Mesendoderm (in vitro differentiated cells): ENCODE data around the gene RAPGEF3.

Experiments used
- DNase-seq: peaks from one replicate; pipeline ENCODE4 v3.0.0; 2013
- H2AK5ac ChIP-seq: 2 replicates; pipeline ENCODE4 v1.6.1; 2013; ENCODE audit warnings: low read length, inconsistent platforms
- H2BK120ac ChIP-seq: 2 replicates; pipeline ENCODE4 v1.6.1; 2013; ENCODE audit warnings: low read depth, mild to moderate bottlenecking, low read length, moderate library complexity, mixed read lengths
- H2BK15ac ChIP-seq: replicated peaks from 2 replicates; pipeline ENCODE4 v1.6.1; 2013; ENCODE audit warnings: low read depth, mild to moderate bottlenecking, moderate library complexity
- H2BK5ac ChIP-seq: 2 replicates; pipeline ENCODE4 v1.6.1; 2013; ENCODE audit warnings: low read length, inconsistent platforms
- H3K18ac ChIP-seq: 2 replicates; pipeline ENCODE4 v1.6.1; 2013; ENCODE audit warnings: mild to moderate bottlenecking, low read length, mixed read lengths
- H3K23ac ChIP-seq: one replicate; pipeline ENCODE4 v1.6.1; 2013; ENCODE audit warnings: low read length
- H3K27ac ChIP-seq: 2 replicates; pipeline ENCODE4 v1.5.1; 2013; ENCODE audit warnings: low read depth, mild to moderate bottlenecking, inconsistent platforms, low read length, moderate library complexity
- H3K27me3 ChIP-seq: 2 replicates; pipeline ENCODE4 v1.6.1; 2013; ENCODE audit warnings: low read length, control low read depth, mild to moderate bottlenecking, inconsistent platforms; ENCODE audit not compliant: insufficient read depth, poor library complexity
- H3K36me3 ChIP-seq: 2 replicates; pipeline ENCODE4 v1.6.1; 2013; ENCODE audit warnings: low read length, inconsistent platforms; ENCODE audit not compliant: control insufficient read depth, insufficient read depth
- H3K4ac ChIP-seq: one replicate; pipeline ENCODE4 v1.6.1; 2013; ENCODE audit warnings: low read depth, mild to moderate bottlenecking, low read length, moderate library complexity
- H3K4me1 ChIP-seq: 2 replicates; pipeline ENCODE4 v1.6.1; 2013; ENCODE audit warnings: low read depth, low read length, inconsistent platforms; ENCODE audit not compliant: control insufficient read depth
- H3K4me2 ChIP-seq: 2 replicates; pipeline ENCODE4 v1.6.1; 2013; ENCODE audit warnings: low read length
- H3K4me3 ChIP-seq: 2 replicates; pipeline ENCODE4 v1.5.1; 2013; ENCODE audit warnings: mild to moderate bottlenecking, low read length
- H3K56ac ChIP-seq: one replicate; pipeline ENCODE4 v1.6.1; 2013; ENCODE audit warnings: low read length
- H3K79me1 ChIP-seq: 2 replicates; pipeline ENCODE4 v1.6.1; 2013; ENCODE audit warnings: low read length, inconsistent platforms
- H3K79me2 ChIP-seq: 2 replicates; pipeline ENCODE4 v1.6.1; 2013; ENCODE audit warnings: mild to moderate bottlenecking, low read length; ENCODE audit not compliant: control insufficient read depth, insufficient read depth
- H3K9ac ChIP-seq: 2 replicates; pipeline ENCODE4 v1.6.1; 2013; ENCODE audit warnings: low read length, inconsistent platforms
- H4K5ac ChIP-seq: one replicate; pipeline ENCODE4 v1.6.1; 2013; ENCODE audit warnings: low read length
- H4K8ac ChIP-seq: one replicate; pipeline ENCODE4 v1.6.1; 2013; ENCODE audit warnings: low read depth, mild to moderate bottlenecking, control low read depth, low read length, moderate library complexity
- WGBS: extraction: QIAGEN DNeasy Blood & Tissue Kit; methylation state at CpG from one replicate; pipeline ENCODE4 v1.1.7; 2013; ENCODE audit warnings: low lambda C conversion rate, missing lambda C conversion rate; ENCODE audit not compliant: insufficient coverage; ENCODE audit errors: extremely low coverage; 5-methylcytosine and 5-hydroxymethylcytosine counted together

The RAPGEF3 gene

DNA sequence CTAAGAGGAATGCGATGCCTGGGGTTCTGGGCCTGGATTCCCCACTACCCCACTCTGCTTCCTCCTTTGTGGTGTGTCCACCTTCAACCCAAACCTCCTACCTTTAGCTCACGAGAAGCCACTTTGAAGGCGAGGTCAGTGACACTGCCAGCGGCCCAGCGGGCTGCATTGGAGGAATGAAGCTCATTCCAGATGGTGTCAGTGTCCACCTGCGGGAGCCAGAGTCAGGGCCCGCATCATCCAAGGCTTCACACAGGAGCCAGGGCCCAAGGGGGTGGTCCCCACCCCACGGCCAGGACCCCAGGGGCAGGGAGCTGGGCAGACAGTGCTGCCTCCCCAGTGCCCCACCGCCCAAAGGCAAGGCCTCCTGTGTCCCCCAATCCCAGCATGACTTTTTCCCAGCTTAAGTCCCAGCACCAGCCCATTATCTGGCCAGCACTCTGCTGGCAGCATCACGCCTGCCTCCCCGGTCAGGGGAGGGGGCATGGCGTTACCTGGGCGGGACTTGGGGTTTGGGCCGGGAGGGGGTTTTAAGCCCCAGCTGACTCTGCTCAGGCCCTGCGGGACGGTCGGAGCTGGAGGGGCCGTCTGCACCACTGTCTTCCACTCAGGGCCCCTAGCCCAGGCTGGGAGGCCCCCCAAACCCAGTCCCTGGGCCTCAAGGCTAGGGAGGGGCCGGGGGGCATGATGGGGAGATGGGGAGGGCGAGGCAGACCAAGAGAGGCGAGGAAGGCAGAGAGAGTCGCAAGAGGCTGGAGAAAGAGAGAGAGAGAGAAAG lies 31.2 kb upstream of the RAPGEF3 start:
- Histone ChIP-seq H3K4me3 (no peak overlapping the region), H3K23ac (no peak overlapping the region), H4K5ac (no peak overlapping the region), H3K79me2 (no peaks in the 10 kb centered on the region), H3K18ac (no peak overlapping the region), H3K56ac (no peak overlapping the region), H2BK5ac (no peak overlapping the region), H3K27me3 (no peaks in the 10 kb centered on the region), H2BK15ac (no peak overlapping the region), H4K8ac (no peak overlapping the region), H3K27ac (no peak overlapping the region), H3K4me1 (no peaks in the 10 kb centered on the region), H2AK5ac (no peak overlapping the region), H3K79me1 (no peaks in the 10 kb centered on the region), H3K36me3 (peaks cover 45% of the 10 kb centered on the region), H2BK120ac (no peak overlapping the region), H3K4me2 (no peak overlapping the region), H3K4ac (no peak overlapping the region), H3K9ac (no peak overlapping the region)
- DNase-seq, result no peak
- no CpG with 5 or more reads among the region's 22 CpGs for WGBS

DNA sequence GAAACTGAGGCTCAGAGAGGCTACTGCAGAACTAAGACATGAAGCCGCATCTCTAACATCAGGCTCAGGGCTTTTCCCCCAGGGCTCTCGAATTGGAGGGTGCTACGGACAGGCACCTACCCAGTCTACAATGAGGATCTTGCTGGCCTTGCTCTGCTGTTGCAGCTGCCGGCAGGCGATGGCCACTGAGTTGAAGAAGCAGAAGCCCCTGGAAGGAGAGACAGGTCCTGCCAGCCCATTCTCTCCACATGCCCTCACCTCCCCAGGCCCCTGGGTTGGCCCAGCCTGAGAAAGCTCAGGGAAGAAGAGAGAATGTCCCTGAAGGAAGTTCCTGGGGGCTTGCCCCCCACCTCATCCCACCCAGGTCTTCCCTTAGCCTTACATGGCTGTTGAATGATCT lies 30.5 kb upstream of the RAPGEF3 start:
- no peaks in the 10 kb centered on the region for H3K4me1 ChIP-seq
- no peaks in the 10 kb centered on the region for H3K79me2 ChIP-seq
- H3K27me3 ChIP-seq, result no peaks in the 10 kb centered on the region
- H3K27ac ChIP-seq, result no peak overlapping the region
- H4K8ac ChIP-seq, result no peak overlapping the region
- no peak overlapping the region for H3K4me3 ChIP-seq
- H3K79me1 ChIP-seq, result no peaks in the 10 kb centered on the region
- H4K5ac ChIP-seq, result no peak overlapping the region
- no peak overlapping the region for H3K56ac ChIP-seq
- H3K4me2 ChIP-seq, result no peak overlapping the region
- no peak overlapping the region for H2BK120ac ChIP-seq
- no peak for DNase-seq
- no CpG with 5 or more reads among the region's 5 CpGs for WGBS
- no peak overlapping the region for H2BK15ac ChIP-seq
- no peak overlapping the region for H3K18ac ChIP-seq
- no peak overlapping the region for H2BK5ac ChIP-seq
- no peak overlapping the region for H3K4ac ChIP-seq
- H2AK5ac ChIP-seq, result no peak overlapping the region
- peaks cover 40% of the 10 kb centered on the region for H3K36me3 ChIP-seq
- no peak overlapping the region for H3K23ac ChIP-seq
- no peak overlapping the region for H3K9ac ChIP-seq

DNA sequence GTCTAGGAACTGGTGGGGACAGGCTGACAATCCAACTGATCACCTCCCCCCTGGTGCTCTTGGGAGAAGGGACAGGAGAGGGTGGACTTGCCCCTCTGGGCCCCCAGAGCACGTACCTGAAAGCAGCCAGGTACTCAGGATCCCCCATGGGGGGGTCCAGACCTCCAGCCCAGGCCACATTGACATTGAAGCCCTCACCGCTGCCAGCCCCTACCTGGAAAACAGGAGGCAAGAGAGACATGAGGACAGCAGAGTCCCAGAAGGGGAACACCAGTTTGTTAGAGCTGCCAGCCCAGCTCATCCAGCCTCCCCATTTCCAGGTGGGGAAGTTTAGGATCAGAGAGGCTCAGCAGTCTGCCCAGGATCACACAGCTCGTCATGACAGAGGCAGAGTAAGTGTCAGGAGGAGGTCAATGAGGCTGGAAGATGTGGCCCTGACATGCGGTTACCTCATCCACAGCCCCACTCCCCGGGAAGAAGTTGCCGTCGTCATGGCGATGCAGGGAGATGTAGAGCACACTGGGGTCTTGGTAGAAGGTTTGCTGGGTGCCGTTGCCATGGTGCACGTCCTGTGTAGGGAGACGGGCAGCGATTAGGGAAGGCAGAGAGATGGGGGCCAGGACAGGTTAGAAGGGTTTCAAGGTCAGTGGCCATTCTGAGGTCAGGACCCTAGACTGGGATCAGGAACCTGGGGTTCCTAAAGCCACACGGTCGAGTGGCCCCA lies 29.1 kb upstream of the RAPGEF3 start:
- Histone ChIP-seq H3K23ac (no peak overlapping the region), H2AK5ac (no peak overlapping the region), H2BK15ac (no peak overlapping the region), H3K27ac (no peak overlapping the region), H3K79me1 (no peaks in the 10 kb centered on the region), H4K5ac (no peak overlapping the region), H3K79me2 (no peaks in the 10 kb centered on the region), H3K27me3 (no peaks in the 10 kb centered on the region), H4K8ac (no peak overlapping the region), H3K18ac (no peak overlapping the region), H2BK5ac (no peak overlapping the region), H3K4me1 (no peaks in the 10 kb centered on the region), H3K9ac (no peak overlapping the region), H3K4me2 (no peak overlapping the region), H3K56ac (no peak overlapping the region), H2BK120ac (no peak overlapping the region), H3K4ac (no peak overlapping the region), H3K36me3 (peaks cover 40% of the 10 kb centered on the region), H3K4me3 (no peak overlapping the region)
- no CpG with 5 or more reads among the region's 14 CpGs for WGBS
- no peak for DNase-seq

DNA sequence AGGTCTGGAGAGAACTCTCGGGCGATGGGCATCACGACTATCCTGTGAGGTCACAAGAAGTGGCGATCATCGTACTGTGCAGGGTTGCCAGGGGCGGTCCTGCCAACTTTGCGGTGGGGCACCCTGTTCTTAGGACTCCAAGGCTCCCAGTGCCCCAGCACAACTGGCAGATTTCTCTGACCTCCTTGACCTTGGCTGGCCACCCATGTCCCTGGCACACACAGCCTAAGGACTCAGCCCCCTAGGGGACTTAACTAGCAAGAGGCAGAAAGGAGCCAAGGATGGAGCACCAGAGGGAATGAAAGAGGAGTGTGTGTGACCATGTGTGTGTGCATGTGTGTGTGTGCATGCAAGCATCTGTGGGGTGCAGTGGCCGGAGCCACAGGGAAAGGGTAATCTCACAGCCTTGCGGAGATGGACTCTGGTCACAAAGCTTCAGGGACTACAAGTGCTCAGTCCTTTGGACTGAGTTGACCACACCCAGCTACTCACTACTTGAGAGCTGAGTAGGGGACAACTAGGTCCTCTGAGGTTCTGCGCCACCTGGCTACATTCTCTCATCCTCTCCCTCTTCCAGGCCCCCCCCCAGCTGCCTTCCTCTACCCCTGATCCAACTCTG lies 28.1 kb upstream of the RAPGEF3 start:
- no peak overlapping the region for H2BK5ac ChIP-seq
- H3K56ac ChIP-seq, result no peak overlapping the region
- peaks cover 39% of the 10 kb centered on the region for H3K36me3 ChIP-seq
- no peak overlapping the region for H3K4me3 ChIP-seq
- H3K79me1 ChIP-seq, result no peaks in the 10 kb centered on the region
- no peak overlapping the region for H2AK5ac ChIP-seq
- H3K4me2 ChIP-seq, result no peak overlapping the region
- WGBS, result no CpG with 5 or more reads among the region's 10 CpGs
- H3K4ac ChIP-seq, result no peak overlapping the region
- H3K9ac ChIP-seq, result no peak overlapping the region
- no peak overlapping the region for H2BK120ac ChIP-seq
- H3K27ac ChIP-seq, result no peak overlapping the region
- no peak for DNase-seq
- no peak overlapping the region for H4K5ac ChIP-seq
- no peaks in the 10 kb centered on the region for H3K4me1 ChIP-seq
- no peak overlapping the region for H4K8ac ChIP-seq
- no peaks in the 10 kb centered on the region for H3K79me2 ChIP-seq
- H3K18ac ChIP-seq, result no peak overlapping the region
- no peak overlapping the region for H2BK15ac ChIP-seq
- H3K23ac ChIP-seq, result no peak overlapping the region
- no peaks in the 10 kb centered on the region for H3K27me3 ChIP-seq

DNA sequence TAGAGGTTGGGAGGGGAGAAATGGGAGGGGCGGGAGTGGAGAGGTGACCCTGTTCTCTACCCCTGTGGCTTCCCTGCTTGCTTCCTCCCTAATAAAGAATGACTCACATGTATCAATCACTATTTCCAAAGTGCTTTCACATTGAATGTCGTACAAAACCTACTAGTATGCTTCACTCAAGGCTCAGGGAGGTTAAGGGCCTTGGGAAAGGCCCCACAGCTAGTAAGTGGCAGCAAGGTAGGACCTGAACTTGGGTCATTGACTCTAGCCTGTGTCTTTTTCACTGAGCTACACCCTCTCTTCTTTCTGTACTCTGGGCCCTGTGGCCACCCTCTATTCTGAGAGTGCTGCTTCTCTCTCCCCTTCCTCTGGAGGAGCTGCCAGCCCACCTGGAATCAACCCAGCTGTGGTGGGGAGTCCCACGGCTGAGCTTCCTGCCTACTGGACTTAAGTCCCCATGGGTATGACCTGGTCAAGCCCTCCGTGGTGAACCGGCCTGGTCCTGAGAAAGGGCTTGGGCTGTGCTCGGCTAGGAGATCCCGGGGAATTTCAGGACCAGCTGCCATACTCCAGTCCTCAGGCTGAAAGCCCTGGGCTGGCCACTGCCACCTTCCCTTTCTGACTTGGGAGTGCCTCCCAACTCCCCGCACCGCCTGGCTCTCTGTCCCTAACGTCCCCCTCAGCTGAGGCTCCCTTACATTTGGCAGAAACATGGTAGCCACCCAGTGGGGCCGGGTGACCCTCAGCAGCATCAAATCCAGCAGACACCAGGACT lies 27.4 kb upstream of the RAPGEF3 start:
- H3K4me3 ChIP-seq, result no peak overlapping the region
- no peak overlapping the region for H3K4me2 ChIP-seq
- H4K8ac ChIP-seq, result no peak overlapping the region
- no peak overlapping the region for H3K18ac ChIP-seq
- no peak overlapping the region for H3K27ac ChIP-seq
- no peak overlapping the region for H3K9ac ChIP-seq
- H3K79me1 ChIP-seq, result no peaks in the 10 kb centered on the region
- H3K23ac ChIP-seq, result no peak overlapping the region
- H3K56ac ChIP-seq, result no peak overlapping the region
- H2AK5ac ChIP-seq, result no peak overlapping the region
- H3K36me3 ChIP-seq, result peaks cover 36% of the 10 kb centered on the region
- no peaks in the 10 kb centered on the region for H3K27me3 ChIP-seq
- no peaks in the 10 kb centered on the region for H3K79me2 ChIP-seq
- WGBS, result no CpG with 5 or more reads among the region's 11 CpGs
- H3K4me1 ChIP-seq, result no peaks in the 10 kb centered on the region
- H3K4ac ChIP-seq, result no peak overlapping the region
- H2BK15ac ChIP-seq, result no peak overlapping the region
- H2BK120ac ChIP-seq, result no peak overlapping the region
- DNase-seq, result no peak
- H4K5ac ChIP-seq, result no peak overlapping the region
- no peak overlapping the region for H2BK5ac ChIP-seq
